ENCODE data around the gene PDGFC. TPM values are rescaled to one million over a fixed set of nuclear protein-coding genes. Genes with fewer than 3 reads are reported as not detected.

The PDGFC gene
- total RNA-seq, 1 experiment from 2014 or later = 17.0 TPM

GRCh38 chr4:156974264-156974663, 2.7 kb upstream of the PDGFC start:
- no peak for DNase-seq (ENCODE audit: low spot score)

- no peak for DNase-seq (ENCODE audit: low spot score)
These were observed 898 bp upstream of the PDGFC start for GRCh38 chr4:156972379-156973015.

GRCh38 chr4:156971165-156971675, 379 bp downstream of the PDGFC start:
- no peak for DNase-seq (ENCODE audit: low spot score)

GRCh38 chr4:156970501-156971164, 966 bp downstream of the PDGFC start:
- DNase-seq (ENCODE audit: low spot score) = peak; percentile 68

GRCh38 chr4:156969911-156970310, 1.7 kb downstream of the PDGFC start:
- DNase-seq (ENCODE audit: low spot score) = peak; percentile 28

GRCh38 chr4:156969101-156969500, 2.5 kb downstream of the PDGFC start:
- peak; percentile 21 for DNase-seq (ENCODE audit: low spot score)

GRCh38 chr4:156968479-156968984, 3.1 kb downstream of the PDGFC start:
- peak; percentile 77 for DNase-seq (ENCODE audit: low spot score)

- no peak for DNase-seq (ENCODE audit: low spot score)
These were observed 4.8 kb downstream of the PDGFC start for GRCh38 chr4:156966836-156967235.

GRCh38 chr4:156963419-156963818, 8.2 kb downstream of the PDGFC start:
- no peak for DNase-seq (ENCODE audit: low spot score)

- peak; percentile 30 for DNase-seq (ENCODE audit: low spot score)
These were observed 9.0 kb downstream of the PDGFC start for GRCh38 chr4:156962528-156962974.

GRCh38 chr4:156962058-156962358, 9.6 kb downstream of the PDGFC start:
- DNase-seq (ENCODE audit: low spot score) = no peak

- no peak for DNase-seq (ENCODE audit: low spot score)
These were observed 10.2 kb downstream of the PDGFC start for GRCh38 chr4:156961196-156962057.

GRCh38 chr4:156959298-156959702, 12.3 kb downstream of the PDGFC start:
- no peak for DNase-seq (ENCODE audit: low spot score)

- no peak for DNase-seq (ENCODE audit: low spot score)
These were observed 13.1 kb downstream of the PDGFC start for GRCh38 chr4:156958276-156959074.

- DNase-seq (ENCODE audit: low spot score) = peak; percentile 46
These were observed 14.0 kb downstream of the PDGFC start for GRCh38 chr4:156957556-156957955.

- DNase-seq (ENCODE audit: low spot score) = peak; percentile 39
These were observed 14.7 kb downstream of the PDGFC start for GRCh38 chr4:156956826-156957368.

- DNase-seq (ENCODE audit: low spot score) = peak; percentile 66
These were observed 15.2 kb downstream of the PDGFC start for GRCh38 chr4:156956359-156956758.

- no peak for DNase-seq (ENCODE audit: low spot score)
These were observed 17.0 kb downstream of the PDGFC start for GRCh38 chr4:156954587-156954986.

GRCh38 chr4:156953951-156954350, 17.6 kb downstream of the PDGFC start:
- no peak for DNase-seq (ENCODE audit: low spot score)

GRCh38 chr4:156953001-156953400, 18.6 kb downstream of the PDGFC start:
- DNase-seq (ENCODE audit: low spot score) = no peak
